ENCODE data around the gene BICD1.

BICD1 gene

DNA sequence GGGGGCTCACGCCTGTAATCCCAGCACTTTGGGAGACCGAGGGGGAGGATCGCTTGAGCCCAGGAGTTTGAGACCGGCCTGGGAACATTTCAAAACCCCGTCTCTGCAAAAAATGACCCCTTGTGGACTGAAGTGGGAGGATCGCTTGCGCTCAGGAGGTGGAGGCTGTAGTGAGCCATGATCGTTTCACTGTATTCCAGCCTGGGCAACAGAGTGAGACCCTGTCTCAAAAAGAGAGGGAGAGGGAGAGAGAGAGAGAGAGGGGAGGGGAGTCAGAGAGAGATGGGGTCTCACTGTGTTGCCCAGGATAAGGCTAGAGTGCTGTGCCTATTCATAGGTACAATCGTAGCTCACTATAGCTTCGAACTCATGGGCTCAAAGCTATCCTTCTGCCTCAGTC lies 295.5 kb downstream of the BICD1 start:
- ChIA-PET POLR2A (no interaction called here), CTCF (no interaction called here)
- TF ChIP-seq, protein P1, sequence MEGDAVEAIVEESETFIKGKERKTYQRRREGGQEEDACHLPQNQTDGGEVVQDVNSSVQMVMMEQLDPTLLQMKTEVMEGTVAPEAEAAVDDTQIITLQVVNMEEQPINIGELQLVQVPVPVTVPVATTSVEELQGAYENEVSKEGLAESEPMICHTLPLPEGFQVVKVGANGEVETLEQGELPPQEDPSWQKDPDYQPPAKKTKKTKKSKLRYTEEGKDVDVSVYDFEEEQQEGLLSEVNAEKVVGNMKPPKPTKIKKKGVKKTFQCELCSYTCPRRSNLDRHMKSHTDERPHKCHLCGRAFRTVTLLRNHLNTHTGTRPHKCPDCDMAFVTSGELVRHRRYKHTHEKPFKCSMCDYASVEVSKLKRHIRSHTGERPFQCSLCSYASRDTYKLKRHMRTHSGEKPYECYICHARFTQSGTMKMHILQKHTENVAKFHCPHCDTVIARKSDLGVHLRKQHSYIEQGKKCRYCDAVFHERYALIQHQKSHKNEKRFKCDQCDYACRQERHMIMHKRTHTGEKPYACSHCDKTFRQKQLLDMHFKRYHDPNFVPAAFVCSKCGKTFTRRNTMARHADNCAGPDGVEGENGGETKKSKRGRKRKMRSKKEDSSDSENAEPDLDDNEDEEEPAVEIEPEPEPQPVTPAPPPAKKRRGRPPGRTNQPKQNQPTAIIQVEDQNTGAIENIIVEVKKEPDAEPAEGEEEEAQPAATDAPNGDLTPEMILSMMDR (IDR thresholded peaks at IDR 0.05; ENCODE audit: insufficient read depth, low read length, missing control alignments) = no peak
- DNase-seq (ENCODE audit: low read depth, low spot score) = no peak
- H3K4me3 ChIP-seq (ENCODE audit: low read depth, low read length) = no peak overlapping the region

DNA sequence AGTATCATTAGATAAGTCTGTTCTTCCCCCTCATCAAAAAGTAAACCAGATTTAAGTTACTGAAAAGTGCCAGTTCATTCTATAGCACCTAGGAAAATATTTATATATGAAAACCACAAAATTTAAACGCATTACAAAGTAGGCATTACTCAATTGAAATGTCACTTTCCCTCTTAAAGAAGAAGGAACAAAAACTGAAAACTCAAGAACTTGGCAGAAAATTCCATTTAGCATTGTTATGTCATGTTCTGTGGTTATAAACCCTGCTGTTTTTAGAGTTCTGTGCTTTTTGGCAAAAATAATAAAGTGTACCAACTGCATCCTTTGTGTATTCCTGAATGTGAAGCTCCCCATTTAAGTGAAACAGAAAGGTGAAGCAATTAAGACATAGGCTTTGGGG lies 296.3 kb downstream of the BICD1 start:
- no peak overlapping the region for H3K4me3 ChIP-seq (ENCODE audit: low read depth, low read length)
- ChIA-PET POLR2A (no interaction called here), CTCF (interaction anchor here (0.7 kb wide), 1 partner anchor 10 kb away, joined by 3 read pairs; no protein-coding TSS in a partner anchor)
- TF ChIP-seq, protein P1 (IDR thresholded peaks at IDR 0.05; ENCODE audit: insufficient read depth, low read length, missing control alignments) = no peak
- DNase-seq (ENCODE audit: low read depth, low spot score) = no peak

DNA sequence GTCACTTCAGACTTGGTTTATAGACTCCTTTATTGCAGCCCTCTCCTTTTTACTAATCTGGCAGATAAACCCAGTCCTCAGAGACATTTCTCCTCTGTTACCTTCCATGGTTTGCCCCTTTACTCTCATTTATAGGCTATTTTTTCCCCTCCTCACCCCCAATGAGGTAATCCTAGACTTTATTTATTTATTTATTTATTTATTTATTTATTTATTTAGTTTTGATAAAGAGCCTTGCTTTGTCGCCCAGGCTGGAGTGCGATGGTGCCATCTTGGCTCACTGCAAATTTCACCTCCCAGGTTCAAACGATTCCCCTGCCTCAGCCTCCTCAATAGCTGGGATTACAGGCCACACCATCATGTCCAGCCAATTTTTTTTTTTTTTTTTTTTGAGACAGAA lies 301.1 kb downstream of the BICD1 start:
- ChIA-PET POLR2A (no interaction called here), CTCF (no interaction called here)
- TF ChIP-seq, protein P1 (IDR thresholded peaks at IDR 0.05; ENCODE audit: insufficient read depth, low read length, missing control alignments) = no peak
- no peak overlapping the region for H3K4me3 ChIP-seq (ENCODE audit: low read depth, low read length)
- no peak for DNase-seq (ENCODE audit: low read depth, low spot score)

DNA sequence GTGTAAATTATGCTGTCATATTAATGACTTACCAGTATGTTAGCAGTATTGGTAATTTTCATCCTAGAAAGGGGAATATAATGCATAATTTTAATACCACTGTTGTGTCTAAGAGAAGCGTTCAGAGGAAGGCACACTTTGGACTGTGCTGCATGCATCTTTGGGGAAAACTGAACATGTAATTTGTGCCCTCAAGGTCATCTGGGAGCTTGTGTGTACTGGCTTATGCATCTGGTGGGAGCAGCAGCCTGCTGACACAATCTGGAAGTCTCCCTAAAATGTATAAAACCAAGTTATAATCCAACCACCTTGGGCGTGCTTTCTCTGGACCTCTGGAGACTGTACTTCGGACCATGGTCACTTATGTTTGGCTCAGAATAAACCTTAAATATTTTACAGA lies 306.8 kb downstream of the BICD1 start:
- H3K4me3 ChIP-seq (ENCODE audit: low read depth, low read length) = no peak overlapping the region
- CTCF ChIA-PET = no interaction called here
- DNase-seq (ENCODE audit: low read depth, low spot score) = no peak
- POLR2A ChIA-PET = no interaction called here
- TF ChIP-seq, protein P1 (IDR thresholded peaks at IDR 0.05; ENCODE audit: insufficient read depth, low read length, missing control alignments) = no peak

DNA sequence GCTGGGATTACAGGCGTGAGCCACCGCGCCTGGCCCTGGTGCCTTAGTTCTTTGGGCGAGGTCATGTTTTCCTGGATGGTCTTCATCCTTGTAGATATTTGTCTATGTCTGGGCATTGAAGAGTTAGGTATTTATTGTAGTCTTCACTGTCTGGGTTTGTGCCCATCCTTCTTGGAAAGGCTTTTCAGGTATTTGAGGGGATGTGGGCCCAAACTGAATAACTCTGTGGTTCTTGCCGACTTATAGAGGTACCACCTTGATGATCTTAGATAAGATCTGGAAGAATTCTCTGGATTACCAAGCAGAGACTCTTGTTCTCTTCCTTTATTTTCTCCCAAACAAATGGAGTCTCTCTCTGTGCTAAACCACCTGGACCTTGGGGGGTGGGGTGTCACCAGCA lies 311.6 kb downstream of the BICD1 start:
- ChIA-PET CTCF (no interaction called here), POLR2A (no interaction called here)
- TF ChIP-seq, protein P1 (IDR thresholded peaks at IDR 0.05; ENCODE audit: insufficient read depth, low read length, missing control alignments) = no peak
- DNase-seq (ENCODE audit: low read depth, low spot score) = no peak
- no peak overlapping the region for H3K4me3 ChIP-seq (ENCODE audit: low read depth, low read length)

DNA sequence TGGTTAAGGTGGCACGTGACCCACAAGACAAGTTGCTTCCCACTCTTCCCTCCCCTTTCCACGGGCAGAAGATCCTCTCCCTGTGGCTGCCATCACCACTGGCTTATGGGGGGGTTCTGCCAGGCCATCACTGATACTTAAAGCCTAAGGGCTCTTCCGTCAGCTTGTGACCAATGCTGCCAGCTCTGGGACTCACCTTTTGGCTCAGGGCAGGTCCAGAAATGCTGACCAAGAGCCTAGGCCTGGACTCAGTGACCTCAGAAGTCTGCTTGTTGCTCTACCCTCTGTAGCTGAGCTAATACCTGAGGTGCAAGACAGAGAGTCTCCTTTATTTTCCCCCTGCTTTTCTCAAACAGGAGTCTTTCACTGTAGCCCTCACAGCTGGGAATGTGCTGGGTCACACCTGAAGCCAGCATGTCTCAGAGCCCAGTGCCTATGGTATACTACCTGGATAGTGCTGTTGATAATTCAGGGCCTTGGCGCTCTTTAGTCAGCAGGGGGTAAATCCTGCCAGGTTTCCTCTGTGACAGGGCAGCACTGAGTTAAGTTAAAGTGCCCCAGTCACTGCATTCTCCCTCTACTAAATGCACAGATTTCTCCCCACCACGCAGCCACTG lies 312.4 kb downstream of the BICD1 start:
- TF ChIP-seq, protein P1 (IDR thresholded peaks at IDR 0.05; ENCODE audit: insufficient read depth, low read length, missing control alignments) = no peak
- H3K4me3 ChIP-seq (ENCODE audit: low read depth, low read length) = no peak overlapping the region
- no peak for DNase-seq (ENCODE audit: low read depth, low spot score)
- POLR2A ChIA-PET = no interaction called here
- CTCF ChIA-PET = no interaction called here

Data from AG04449 (cell line).